Colonic mucosa (tissue), 4 donors: Measurements from ENCODE around the gene KCNJ11. TPM values are rescaled to one million over a fixed set of nuclear protein-coding genes. Genes with fewer than 3 reads are reported as not detected.

Experiments used
- DNase-seq: peaks from one replicate; pipeline ENCODE4 v3.0.0-alpha.2; 2020
- H3K27ac ChIP-seq: fragments of 200-600 bp; one replicate; pipeline ENCODE4 v1.8.0; 2021
- H3K27me3 ChIP-seq: fragments of 200-600 bp; one replicate; pipeline ENCODE4 v1.8.0; 2021
- H3K36me3 ChIP-seq: fragments of 200-600 bp; one replicate; pipeline ENCODE4 v1.8.0; 2021
- H3K4me1 ChIP-seq: fragments of 200-600 bp; one replicate; pipeline ENCODE4 v1.8.0; 2021; ENCODE audit warnings: mild to moderate bottlenecking
- H3K4me3 ChIP-seq: fragments of 200-600 bp; one replicate; pipeline ENCODE4 v1.8.0; 2021
- H3K9ac ChIP-seq, 2 donors: one replicate each; pipeline ENCODE4 v1.7.0; 2013; ENCODE audit warnings: control low read depth in 2 of 2, low read depth in 2 of 2, low read length in 2 of 2
- H3K9me3 ChIP-seq: fragments of 200-600 bp; one replicate; pipeline ENCODE4 v1.8.0; 2021
- CTCF ChIP-seq: fragments of 200-600 bp; IDR thresholded peaks from one replicate; pipeline ENCODE4 v1.8.0; 2022; ENCODE audit warnings: antibody characterized with exemption, mild to moderate bottlenecking
- intact Hi-C: fragments of 100-400 bp; cut with DNase I; formaldehyde crosslinking; loops from one replicate; pipeline ENCODE4 v1.14.1; 2022
- total RNA-seq, 2 donors: library from RNA; stranded (reverse); fragmentation: NEBNext Ultra II Directional in 1 of 2; extraction: Animal tissue kit (Norgen Biotek cat#: 25700) in 1 of 2; gene quantifications; one replicate each; pipeline ENCODE4 v1.2.1, GENCODE V29; 2021
- donor health status: healthy.
- donor health status: DM: no; HTN: no; CAD: no.
- donor health status: DM: no; HTN: no; CAD: no.

Gene KCNJ11
- total RNA-seq, 2 donors from 2014 or later, result 1.4 to 2.9 TPM

GRCh38 chr11:17389211-17389956, 925 bp upstream of the KCNJ11 start:
- Histone ChIP-seq H3K36me3 (no peaks in the 10 kb centered on the region), H3K9ac (peak overlapping the region in 1 of 2 donors; percentile 52), H3K27ac (no peak overlapping the region), H3K4me1 (peaks cover 4% of the 10 kb centered on the region), H3K4me3 (peak overlapping the region; percentile 44), H3K9me3 (no peaks in the 10 kb centered on the region), H3K27me3 (no peaks in the 10 kb centered on the region)
- intact Hi-C loops, result no loop called here
- peak; percentile 61 for TF ChIP-seq CTCF
- peak; percentile 76 for DNase-seq

- H3K4me1 ChIP-seq, result peaks cover 4% of the 10 kb centered on the region
- H3K27ac ChIP-seq, result no peak overlapping the region
- DNase-seq, result no peak
- no peaks in the 10 kb centered on the region for H3K9me3 ChIP-seq
- H3K4me3 ChIP-seq, result no peak overlapping the region
- intact Hi-C loops, result no loop called here
- no peaks in the 10 kb centered on the region for H3K27me3 ChIP-seq
- TF ChIP-seq CTCF, result no peak
- H3K36me3 ChIP-seq, result no peaks in the 10 kb centered on the region
- no peak overlapping the region for H3K9ac ChIP-seq
Measured at GRCh38 chr11:17387811-17388210, 648 bp downstream of the KCNJ11 start.

DNA sequence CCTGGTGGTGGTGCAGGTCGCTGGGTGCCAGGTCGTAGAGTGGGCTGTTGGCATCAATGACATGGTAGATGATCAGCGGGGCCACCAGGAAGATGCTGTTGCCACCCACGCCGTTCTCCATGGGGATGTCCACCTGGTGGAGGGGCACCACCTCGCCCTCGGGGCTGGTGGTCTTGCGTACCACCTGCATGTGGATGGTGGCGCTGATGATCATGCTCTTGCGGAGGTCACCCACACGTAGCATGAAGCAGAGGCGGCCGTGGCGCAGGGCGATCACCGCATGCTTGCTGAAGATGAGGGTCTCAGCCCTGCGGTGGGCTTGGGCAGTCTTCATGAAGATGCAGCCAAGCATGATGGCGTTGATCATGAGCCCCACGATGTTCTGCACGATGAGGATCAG, 1.2 kb downstream of the KCNJ11 start:
- Histone ChIP-seq H3K9me3 (no peaks in the 10 kb centered on the region), H3K4me3 (no peak overlapping the region), H3K27ac (no peak overlapping the region), H3K27me3 (no peaks in the 10 kb centered on the region), H3K9ac (no peak overlapping the region), H3K4me1 (peaks cover 4% of the 10 kb centered on the region), H3K36me3 (no peaks in the 10 kb centered on the region)
- DNase-seq, result no peak
- intact Hi-C loops, result no loop called here
- no peak for TF ChIP-seq CTCF

- peak; percentile 48 for TF ChIP-seq CTCF
- Histone ChIP-seq H3K4me1 (peaks cover 4% of the 10 kb centered on the region), H3K4me3 (no peak overlapping the region), H3K27ac (no peak overlapping the region), H3K9me3 (no peaks in the 10 kb centered on the region), H3K9ac (no peak overlapping the region), H3K36me3 (no peaks in the 10 kb centered on the region), H3K27me3 (no peaks in the 10 kb centered on the region)
- peak; percentile 58 for DNase-seq
- intact Hi-C loops, result no loop called here
Measured at GRCh38 chr11:17386331-17387084, 2.0 kb downstream of the KCNJ11 start.

- no peaks in the 10 kb centered on the region for H3K9me3 ChIP-seq
- no peak overlapping the region for H3K27ac ChIP-seq
- no peak overlapping the region for H3K9ac ChIP-seq
- no peak overlapping the region for H3K4me3 ChIP-seq
- H3K36me3 ChIP-seq, result no peaks in the 10 kb centered on the region
- H3K27me3 ChIP-seq, result no peaks in the 10 kb centered on the region
- TF ChIP-seq CTCF, result no peak
- no peak for DNase-seq
- intact Hi-C loops, result loop anchor here (2.0 kb wide), 1 partner anchor 119 kb away; no protein-coding TSS in a partner anchor
- H3K4me1 ChIP-seq, result peaks cover 4% of the 10 kb centered on the region
Measured at GRCh38 chr11:17385926-17386325, 2.5 kb downstream of the KCNJ11 start.
